Astrocyte (in vitro differentiated cells and primary cell): ENCODE results near the gene FNDC3B.

ENCODE experiments used
- CTCF ChIP-seq: IDR thresholded peaks from 2 replicates; pipeline ENCODE4 v1.5.1; 2011; ENCODE audit warnings: low read depth, mild to moderate bottlenecking, inconsistent platforms, low read length, moderate library complexity; ENCODE audit not compliant: insufficient read depth
- EZH2 ChIP-seq: IDR thresholded peaks from 2 replicates; pipeline ENCODE4 v1.6.1; 2012; ENCODE audit warnings: mild to moderate bottlenecking, low read length, inconsistent platforms; ENCODE audit not compliant: insufficient read depth

DNA sequence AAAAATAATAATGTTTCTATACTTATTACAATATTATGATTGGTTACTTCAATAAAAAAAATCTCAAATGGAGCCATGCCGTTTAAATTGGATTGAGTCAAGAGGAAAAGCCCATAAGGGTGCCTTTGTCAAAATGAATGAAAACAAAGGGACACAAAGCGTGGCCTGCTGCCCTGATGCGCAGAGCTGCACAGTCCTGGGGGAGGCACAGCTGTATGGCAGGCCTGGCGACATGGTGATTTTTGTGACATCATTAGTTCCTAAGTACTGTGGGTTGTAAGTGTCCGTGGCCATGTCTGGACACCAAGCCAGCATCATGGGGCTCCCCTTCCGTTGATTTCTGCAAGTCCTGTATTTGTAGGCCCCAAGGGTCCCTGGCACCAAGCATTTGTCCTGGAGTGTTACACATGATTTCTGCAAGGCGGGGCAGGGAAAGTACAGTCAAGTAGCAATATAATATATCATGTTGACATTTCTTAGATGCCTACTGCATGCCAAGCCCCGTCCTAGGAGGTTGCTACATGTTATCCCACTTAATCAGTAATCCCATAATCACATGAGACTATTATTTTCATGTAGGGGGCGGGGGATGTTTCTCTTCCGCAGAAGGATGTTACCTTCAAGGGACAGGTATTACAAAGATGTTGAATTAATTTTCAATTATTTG lies 349.2 kb downstream of the FNDC3B start:
- no peak for TF ChIP-seq CTCF
- TF ChIP-seq EZH2, result no peak
